Tibial nerve (tissue), 4 donors: ENCODE data around the gene TMEM132D. TPM values are rescaled to one million over a fixed set of nuclear protein-coding genes. Genes with fewer than 3 reads are reported as not detected.

ENCODE experiments used
- DNase-seq, 2 donors: peaks; one replicate each; pipeline ENCODE4 v3.0.0-alpha.2; 2019; ENCODE audit warnings: low spot score in 2 of 2
- H3K27ac ChIP-seq, 4 donors: fragments of 200-600 bp; sonication (generic) in 3 of 4; one replicate each; pipeline ENCODE4 v1.5.1; 2017 to 2019; ENCODE audit warnings: mild to moderate bottlenecking in 1 of 4
- H3K27me3 ChIP-seq, 2 donors: fragments of 200-600 bp; sonication (generic) in 1 of 2; one replicate each; pipeline versions ENCODE4 v1.5.1 to v1.6.0; 2017 to 2019
- H3K36me3 ChIP-seq, 3 donors: fragments of 200-600 bp; sonication (generic); one replicate each; pipeline ENCODE4 v1.5.1; 2018 to 2019
- H3K4me1 ChIP-seq, 4 donors: fragments of 200-600 bp; sonication (generic) in 3 of 4; one replicate each; pipeline ENCODE4 v1.5.1; 2017 to 2019
- H3K4me3 ChIP-seq, 4 donors: fragments of 200-600 bp; sonication (generic) in 3 of 4; one replicate each; pipeline ENCODE4 v1.5.1; 2017 to 2019; ENCODE audit warnings: mild to moderate bottlenecking in 1 of 4, moderate library complexity in 1 of 4
- H3K9me3 ChIP-seq, 4 donors: fragments of 200-600 bp; sonication (generic) in 3 of 4; one replicate each; pipeline ENCODE4 v1.5.1; 2017 to 2019
- EP300 ChIP-seq, 2 donors: sonication (generic); formaldehyde crosslinking; IDR thresholded peaks; one replicate each; pipeline ENCODE4 v1.6.1; 2017; ENCODE audit warnings: antibody characterized with exemption in 2 of 2, mild to moderate bottlenecking in 1 of 2
- POLR2A ChIP-seq, 2 donors: fragments of 450-650 bp; IDR thresholded peaks; one replicate each; pipeline ENCODE4 v1.6.1; 2017; ENCODE audit warnings: antibody characterized with exemption in 2 of 2, mild to moderate bottlenecking in 2 of 2, moderate library complexity in 2 of 2
- WGBS, 2 donors: methylation state at CpG; one replicate each; pipeline ENCODE4 v1.1.5; 2018; 5-methylcytosine and 5-hydroxymethylcytosine counted together
- total RNA-seq, 4 donors: library from RNA; depleted of rRNA; stranded (reverse); fragments of >200 nt; gene quantifications; one replicate each; pipeline ENCODE4 v1.1.0, GENCODE V29; 2016
- TF ChIP-seq, protein P1 (sequence below), 5 experiments: fragments of 200-600 bp in 3 of 5; fragments of 450-650 bp in 2 of 5; sonication (generic) in 3 of 5; IDR thresholded peaks; one replicate each; pipeline ENCODE4 v1.5.1; 2016 to 2019; ENCODE audit warnings: antibody characterized with exemption in 5 of 5, mild to moderate bottlenecking in 3 of 5, moderate library complexity in 2 of 5

The TMEM132D gene
- total RNA-seq, 4 donors from 2014 or later: under 0.01 to 0.21 TPM; not detected in 2

DNA sequence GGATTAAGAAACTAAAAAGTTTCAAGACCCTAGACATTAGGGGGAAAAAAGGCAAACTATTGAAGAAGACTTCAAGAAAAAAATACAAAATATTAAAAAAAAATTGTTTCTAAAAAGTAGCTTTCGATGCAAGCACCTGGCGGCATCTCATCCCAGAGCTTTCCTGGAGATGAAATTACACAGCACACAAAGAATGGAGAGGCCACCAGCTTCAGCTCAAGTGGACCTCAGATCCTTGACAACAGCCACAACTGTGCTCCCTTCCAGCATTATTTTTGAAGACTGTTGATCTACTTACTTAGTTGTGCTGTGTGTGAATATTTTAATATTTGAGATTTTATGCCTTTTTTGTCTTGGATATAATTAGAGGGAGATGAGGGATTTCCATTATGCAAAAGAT, 571.5 kb downstream of the TMEM132D start:
- WGBS, 2 donors: 81 to 95% methylated on average over 2 of the region's 2 CpGs

DNA sequence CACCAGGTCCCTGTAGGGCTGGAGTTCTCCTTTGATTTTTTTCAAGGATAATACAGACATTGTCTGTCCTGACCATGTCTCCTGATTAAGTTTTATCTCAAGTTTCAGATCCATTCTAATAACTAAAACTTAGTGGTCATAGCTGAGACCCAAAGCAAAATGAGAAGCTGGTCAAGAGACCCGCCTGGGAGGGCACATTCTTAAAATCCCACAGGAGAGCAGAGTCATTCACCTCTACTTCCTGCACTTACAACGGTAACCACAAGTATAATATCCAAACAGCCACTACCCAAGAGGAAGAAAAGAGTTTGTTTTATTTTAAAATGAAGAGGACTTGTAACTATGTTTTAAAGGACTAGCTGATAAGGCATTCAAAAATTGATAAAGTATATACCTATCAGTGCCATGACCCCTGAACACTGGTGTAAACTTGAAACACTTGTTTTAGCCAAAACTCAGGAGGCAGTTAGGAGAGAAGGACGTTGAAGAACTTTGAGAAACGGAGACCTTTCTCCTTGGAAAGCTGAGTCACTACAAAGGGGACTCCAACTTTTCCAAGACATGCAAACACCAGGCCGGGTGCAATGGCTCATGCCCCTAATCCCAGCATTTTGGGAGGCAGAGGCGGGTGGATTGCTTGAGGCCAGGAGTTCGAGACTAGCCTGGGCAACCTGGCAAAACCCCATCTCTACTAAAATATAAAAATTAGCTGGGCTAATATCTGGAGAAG, 572.3 kb downstream of the TMEM132D start:
- no peak for DNase-seq
- no peaks in the 10 kb centered on the region for H3K4me1 ChIP-seq
- no peak overlapping the region for H3K4me3 ChIP-seq
- TF ChIP-seq POLR2A (IDR thresholded peaks at IDR 0.05): no peak
- TF ChIP-seq, protein P1, sequence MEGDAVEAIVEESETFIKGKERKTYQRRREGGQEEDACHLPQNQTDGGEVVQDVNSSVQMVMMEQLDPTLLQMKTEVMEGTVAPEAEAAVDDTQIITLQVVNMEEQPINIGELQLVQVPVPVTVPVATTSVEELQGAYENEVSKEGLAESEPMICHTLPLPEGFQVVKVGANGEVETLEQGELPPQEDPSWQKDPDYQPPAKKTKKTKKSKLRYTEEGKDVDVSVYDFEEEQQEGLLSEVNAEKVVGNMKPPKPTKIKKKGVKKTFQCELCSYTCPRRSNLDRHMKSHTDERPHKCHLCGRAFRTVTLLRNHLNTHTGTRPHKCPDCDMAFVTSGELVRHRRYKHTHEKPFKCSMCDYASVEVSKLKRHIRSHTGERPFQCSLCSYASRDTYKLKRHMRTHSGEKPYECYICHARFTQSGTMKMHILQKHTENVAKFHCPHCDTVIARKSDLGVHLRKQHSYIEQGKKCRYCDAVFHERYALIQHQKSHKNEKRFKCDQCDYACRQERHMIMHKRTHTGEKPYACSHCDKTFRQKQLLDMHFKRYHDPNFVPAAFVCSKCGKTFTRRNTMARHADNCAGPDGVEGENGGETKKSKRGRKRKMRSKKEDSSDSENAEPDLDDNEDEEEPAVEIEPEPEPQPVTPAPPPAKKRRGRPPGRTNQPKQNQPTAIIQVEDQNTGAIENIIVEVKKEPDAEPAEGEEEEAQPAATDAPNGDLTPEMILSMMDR (IDR thresholded peaks at IDR 0.05): no peak
- TF ChIP-seq EP300 (IDR thresholded peaks at IDR 0.05): no peak
- no peaks in the 10 kb centered on the region for H3K36me3 ChIP-seq
- H3K27me3 ChIP-seq: no peaks in the 10 kb centered on the region
- H3K27ac ChIP-seq: no peak overlapping the region
- WGBS, 2 donors: 68 to 70% methylated on average over 7 of the region's 7 CpGs
- peaks cover 0 to 20% (median 3%) of the 10 kb centered on the region in 4 donors for H3K9me3 ChIP-seq

More for the DNA sequence above, 571.5 kb downstream of the TMEM132D start:
- H3K36me3 ChIP-seq: no peaks in the 10 kb centered on the region
- TF ChIP-seq, protein P1 (IDR thresholded peaks at IDR 0.05): no peak
- TF ChIP-seq POLR2A (IDR thresholded peaks at IDR 0.05): no peak
- TF ChIP-seq EP300 (IDR thresholded peaks at IDR 0.05): no peak
- H3K4me3 ChIP-seq: no peak overlapping the region
- H3K9me3 ChIP-seq: peaks cover 0 to 26% (median 3%) of the 10 kb centered on the region in 4 donors
- DNase-seq: no peak
- no peaks in the 10 kb centered on the region for H3K4me1 ChIP-seq
- H3K27ac ChIP-seq: no peak overlapping the region
- H3K27me3 ChIP-seq: no peaks in the 10 kb centered on the region

DNA sequence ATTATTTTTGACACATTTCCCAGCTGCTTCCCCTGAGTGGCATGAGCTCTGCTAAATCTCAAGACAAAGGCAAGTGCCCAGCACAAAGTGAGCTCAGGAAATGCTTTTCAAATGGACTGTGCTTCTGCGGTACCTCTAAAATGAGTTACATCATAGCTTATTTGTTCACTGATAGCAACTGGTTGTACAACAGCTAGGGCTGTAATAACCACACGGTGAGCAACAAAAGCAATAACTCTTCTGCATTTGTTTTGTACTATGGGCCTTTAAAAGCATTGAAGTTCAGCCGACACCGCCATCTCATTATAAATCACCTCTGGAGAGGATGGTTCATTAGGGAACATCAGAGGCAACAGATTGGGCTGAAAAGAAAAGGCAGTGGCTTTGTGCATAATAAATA, 575.6 kb downstream of the TMEM132D start:
- Histone ChIP-seq H3K27me3 (no peaks in the 10 kb centered on the region), H3K4me3 (no peak overlapping the region), H3K36me3 (no peaks in the 10 kb centered on the region), H3K4me1 (no peaks in the 10 kb centered on the region), H3K9me3 (peaks cover 0 to 3% (median 0%) of the 10 kb centered on the region in 4 donors), H3K27ac (no peak overlapping the region)
- TF ChIP-seq EP300 (IDR thresholded peaks at IDR 0.05) (no peak), POLR2A (IDR thresholded peaks at IDR 0.05) (no peak)
- TF ChIP-seq, protein P1 (IDR thresholded peaks at IDR 0.05): no peak
- DNase-seq: no peak
- 45 to 54% methylated on average over 4 of the region's 4 CpGs for WGBS, 2 donors

DNA sequence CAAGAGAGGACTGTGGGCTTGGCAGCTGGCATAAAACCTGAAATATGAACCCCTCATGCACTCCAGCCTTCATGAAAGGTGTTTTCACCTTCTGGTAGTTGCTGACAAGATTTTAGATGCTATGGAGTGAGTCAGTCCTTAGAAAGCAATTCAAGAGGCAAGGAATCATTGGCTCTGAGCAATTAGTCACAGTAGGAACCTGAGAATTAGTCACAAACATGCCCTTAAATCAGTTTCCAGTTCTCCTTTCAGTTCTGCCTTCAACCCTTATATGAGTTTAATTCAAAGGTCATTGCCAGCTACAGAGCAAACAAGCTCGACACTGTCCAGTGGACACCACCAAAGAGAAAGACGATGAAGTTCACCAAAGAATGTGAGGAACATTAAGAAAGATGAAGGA, 578.3 kb downstream of the TMEM132D start:
- Histone ChIP-seq H3K4me1 (no peaks in the 10 kb centered on the region), H3K9me3 (no peaks in the 10 kb centered on the region), H3K27ac (no peak overlapping the region), H3K4me3 (no peak overlapping the region), H3K27me3 (no peaks in the 10 kb centered on the region), H3K36me3 (no peaks in the 10 kb centered on the region)
- TF ChIP-seq EP300 (IDR thresholded peaks at IDR 0.05) (no peak), POLR2A (IDR thresholded peaks at IDR 0.05) (no peak)
- TF ChIP-seq, protein P1 (IDR thresholded peaks at IDR 0.05): no peak
- no peak for DNase-seq
- WGBS, 2 donors: 80 to 90% methylated on average over 2 of the region's 2 CpGs

DNA sequence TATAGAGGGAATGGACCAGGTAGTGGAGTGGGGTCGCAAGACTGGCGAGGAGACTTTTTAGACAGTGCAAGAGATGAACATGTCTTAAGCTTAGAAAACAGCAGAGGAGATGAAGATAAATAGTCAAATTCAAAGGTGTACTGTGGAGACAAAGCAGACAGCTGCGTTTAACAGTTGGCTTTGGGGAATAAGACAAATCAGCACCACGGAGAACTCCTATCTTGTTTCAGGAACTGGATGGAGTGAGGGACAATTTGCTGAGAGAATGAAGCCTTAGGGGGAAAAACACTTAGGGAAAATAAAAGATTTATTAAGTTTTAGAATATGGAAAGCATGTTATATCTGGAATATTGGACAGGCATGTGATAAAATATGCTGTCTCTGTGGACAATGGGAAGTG, 591.8 kb downstream of the TMEM132D start:
- DNase-seq: no peak
- Histone ChIP-seq H3K4me1 (no peaks in the 10 kb centered on the region), H3K27me3 (no peaks in the 10 kb centered on the region), H3K9me3 (peaks cover 0 to 18% (median 0%) of the 10 kb centered on the region in 4 donors), H3K36me3 (no peaks in the 10 kb centered on the region), H3K27ac (no peak overlapping the region), H3K4me3 (no peak overlapping the region)
- 55 to 58% methylated on average over 4 of the region's 4 CpGs for WGBS, 2 donors
- TF ChIP-seq EP300 (IDR thresholded peaks at IDR 0.05): no peak
- TF ChIP-seq, protein P1 (IDR thresholded peaks at IDR 0.05): no peak
- no peak for TF ChIP-seq POLR2A (IDR thresholded peaks at IDR 0.05)
